ENCODE data around the gene NR5A1. TPM values are rescaled to one million over a fixed set of nuclear protein-coding genes. Genes with fewer than 3 reads are reported as not detected.
A peak's percentile ranks its signal among the peaks of the same experiment; 100 is the strongest.

NR5A1 gene
- total RNA-seq, 1 donor from 2014 or later, result 1.0 TPM

DNA sequence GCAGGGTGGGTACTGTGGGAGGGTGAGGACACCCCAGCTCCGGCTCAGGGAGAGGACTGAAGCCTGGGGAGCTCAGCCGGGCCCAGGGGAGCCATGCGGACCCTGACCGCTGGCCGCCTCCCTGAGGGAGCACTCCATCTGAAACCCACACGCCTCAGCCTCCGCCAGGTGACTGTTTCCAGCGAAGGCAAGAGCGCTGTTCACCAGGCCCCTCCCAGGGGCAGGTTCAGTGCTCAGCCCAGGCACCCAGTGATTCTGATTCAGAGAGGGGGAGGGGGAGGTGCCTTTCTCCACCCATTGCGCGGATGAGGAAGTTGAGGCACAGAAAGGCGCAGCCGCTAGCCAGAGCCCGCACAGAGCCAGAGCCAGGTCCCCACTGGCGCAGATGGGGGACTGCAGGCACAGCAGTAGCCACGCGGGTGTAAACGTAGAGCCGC is 30.0 kb downstream of the NR5A1 start:
- peaks cover 9% of the 10 kb centered on the region for H3K27me3 Mint-ChIP-seq (ENCODE audit: insufficient read depth, low read depth)
- Histone ChIP-seq H3K9me3 (ENCODE audit: low read depth) (no peaks in the 10 kb centered on the region), H3K36me3 (no peaks in the 10 kb centered on the region), H3F3A (ENCODE audit: low read depth) (peaks cover 30% of the 10 kb centered on the region), H3K79me2 (ENCODE audit: low read depth) (no peaks in the 10 kb centered on the region), H3K9ac (no peak overlapping the region), H3K27ac (no peak overlapping the region), H4K20me1 (ENCODE audit: low read depth) (no peaks in the 10 kb centered on the region), H3K4me1 (peaks cover 44% of the 10 kb centered on the region), H3K4me2 (peak overlapping the region; percentile 78), H3K27me3 (peaks cover 22% of the 10 kb centered on the region), H3K4me3 (peak overlapping the region; percentile 42), H2AFZ (replicated peaks) (no peak overlapping the region)
- H3K36me3 Mint-ChIP-seq, result no peaks in the 10 kb centered on the region
- peaks cover 27% of the 10 kb centered on the region for H3K4me1 Mint-ChIP-seq
- H3K9me3 Mint-ChIP-seq, result no peaks in the 10 kb centered on the region
- DNase-seq (ENCODE audit: low spot score), result peak; percentile 45
- H3K27ac Mint-ChIP-seq, result no peak overlapping the region
- peak overlapping the region; percentile 66 for H3K4me3 Mint-ChIP-seq
- TF ChIP-seq EZH2phosphoT487 (IDR thresholded peaks at IDR 0.05), result no peak
- TF ChIP-seq, protein P1, sequence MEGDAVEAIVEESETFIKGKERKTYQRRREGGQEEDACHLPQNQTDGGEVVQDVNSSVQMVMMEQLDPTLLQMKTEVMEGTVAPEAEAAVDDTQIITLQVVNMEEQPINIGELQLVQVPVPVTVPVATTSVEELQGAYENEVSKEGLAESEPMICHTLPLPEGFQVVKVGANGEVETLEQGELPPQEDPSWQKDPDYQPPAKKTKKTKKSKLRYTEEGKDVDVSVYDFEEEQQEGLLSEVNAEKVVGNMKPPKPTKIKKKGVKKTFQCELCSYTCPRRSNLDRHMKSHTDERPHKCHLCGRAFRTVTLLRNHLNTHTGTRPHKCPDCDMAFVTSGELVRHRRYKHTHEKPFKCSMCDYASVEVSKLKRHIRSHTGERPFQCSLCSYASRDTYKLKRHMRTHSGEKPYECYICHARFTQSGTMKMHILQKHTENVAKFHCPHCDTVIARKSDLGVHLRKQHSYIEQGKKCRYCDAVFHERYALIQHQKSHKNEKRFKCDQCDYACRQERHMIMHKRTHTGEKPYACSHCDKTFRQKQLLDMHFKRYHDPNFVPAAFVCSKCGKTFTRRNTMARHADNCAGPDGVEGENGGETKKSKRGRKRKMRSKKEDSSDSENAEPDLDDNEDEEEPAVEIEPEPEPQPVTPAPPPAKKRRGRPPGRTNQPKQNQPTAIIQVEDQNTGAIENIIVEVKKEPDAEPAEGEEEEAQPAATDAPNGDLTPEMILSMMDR (IDR thresholded peaks at IDR 0.05), result no peak
- TF ChIP-seq EZH2 (IDR thresholded peaks at IDR 0.05), result no peak

DNA sequence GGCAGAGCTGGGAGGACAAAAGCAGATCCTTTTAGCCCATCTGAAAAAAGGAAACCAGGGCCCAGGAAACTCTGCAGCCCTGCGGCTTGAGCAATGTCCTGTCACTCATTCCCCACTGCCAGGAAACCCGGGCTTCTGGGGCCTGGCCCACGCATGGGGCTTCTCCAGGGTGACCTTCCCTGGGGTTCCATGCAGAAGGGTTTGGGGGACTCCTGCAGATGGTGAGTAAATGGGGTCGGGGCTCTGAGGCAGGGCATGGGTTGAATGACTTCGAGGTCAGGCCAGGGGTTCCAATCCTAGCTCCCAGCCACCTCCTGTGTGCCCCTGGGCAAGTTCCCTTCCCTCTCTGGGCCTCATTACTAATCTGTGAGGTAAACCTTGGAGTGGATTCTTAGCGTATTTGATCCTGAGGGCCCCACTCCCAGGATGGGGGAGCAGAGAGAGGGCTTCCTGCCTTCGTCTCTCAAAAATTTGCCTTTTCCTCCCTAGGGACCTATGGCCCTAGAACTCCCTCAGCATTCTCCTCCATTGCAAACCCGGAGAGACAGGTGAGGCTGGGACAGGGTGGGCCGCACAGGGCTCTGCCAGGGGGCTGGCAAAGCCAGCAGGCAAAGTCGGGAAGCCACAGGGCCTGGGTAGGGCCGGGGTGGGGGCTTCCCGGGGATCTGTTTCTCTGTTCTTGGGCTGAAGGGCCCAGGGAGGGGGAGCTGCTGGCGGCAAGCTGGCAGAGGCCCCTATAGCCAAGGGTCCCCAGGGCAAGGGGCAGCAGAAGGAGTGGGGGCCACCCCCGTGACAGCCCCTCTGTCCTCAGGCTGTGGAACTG is 31.1 kb downstream of the NR5A1 start:
- peaks cover 24% of the 10 kb centered on the region for H3K4me1 Mint-ChIP-seq
- H3K9ac ChIP-seq, result no peak overlapping the region
- H3K9me3 ChIP-seq (ENCODE audit: low read depth), result no peaks in the 10 kb centered on the region
- H2AFZ ChIP-seq (replicated peaks), result no peak overlapping the region
- H3F3A ChIP-seq (ENCODE audit: low read depth), result peaks cover 23% of the 10 kb centered on the region
- H3K27ac Mint-ChIP-seq, result no peak overlapping the region
- peaks cover 9% of the 10 kb centered on the region for H3K27me3 Mint-ChIP-seq (ENCODE audit: insufficient read depth, low read depth)
- H3K27ac ChIP-seq, result no peak overlapping the region
- H3K4me1 ChIP-seq, result peaks cover 35% of the 10 kb centered on the region
- no peaks in the 10 kb centered on the region for H3K9me3 Mint-ChIP-seq
- H4K20me1 ChIP-seq (ENCODE audit: low read depth), result no peaks in the 10 kb centered on the region
- TF ChIP-seq EZH2phosphoT487 (IDR thresholded peaks at IDR 0.05) (no peak), EZH2 (IDR thresholded peaks at IDR 0.05) (no peak)
- TF ChIP-seq, protein P1 (IDR thresholded peaks at IDR 0.05), result no peak
- no peak overlapping the region for H3K4me3 ChIP-seq
- peaks cover 22% of the 10 kb centered on the region for H3K27me3 ChIP-seq
- no peaks in the 10 kb centered on the region for H3K36me3 ChIP-seq
- no peak for DNase-seq (ENCODE audit: low spot score)
- H3K36me3 Mint-ChIP-seq, result no peaks in the 10 kb centered on the region
- no peaks in the 10 kb centered on the region for H3K79me2 ChIP-seq (ENCODE audit: low read depth)
- peak overlapping the region; percentile 78 for H3K4me2 ChIP-seq
- H3K4me3 Mint-ChIP-seq, result no peak overlapping the region

DNA sequence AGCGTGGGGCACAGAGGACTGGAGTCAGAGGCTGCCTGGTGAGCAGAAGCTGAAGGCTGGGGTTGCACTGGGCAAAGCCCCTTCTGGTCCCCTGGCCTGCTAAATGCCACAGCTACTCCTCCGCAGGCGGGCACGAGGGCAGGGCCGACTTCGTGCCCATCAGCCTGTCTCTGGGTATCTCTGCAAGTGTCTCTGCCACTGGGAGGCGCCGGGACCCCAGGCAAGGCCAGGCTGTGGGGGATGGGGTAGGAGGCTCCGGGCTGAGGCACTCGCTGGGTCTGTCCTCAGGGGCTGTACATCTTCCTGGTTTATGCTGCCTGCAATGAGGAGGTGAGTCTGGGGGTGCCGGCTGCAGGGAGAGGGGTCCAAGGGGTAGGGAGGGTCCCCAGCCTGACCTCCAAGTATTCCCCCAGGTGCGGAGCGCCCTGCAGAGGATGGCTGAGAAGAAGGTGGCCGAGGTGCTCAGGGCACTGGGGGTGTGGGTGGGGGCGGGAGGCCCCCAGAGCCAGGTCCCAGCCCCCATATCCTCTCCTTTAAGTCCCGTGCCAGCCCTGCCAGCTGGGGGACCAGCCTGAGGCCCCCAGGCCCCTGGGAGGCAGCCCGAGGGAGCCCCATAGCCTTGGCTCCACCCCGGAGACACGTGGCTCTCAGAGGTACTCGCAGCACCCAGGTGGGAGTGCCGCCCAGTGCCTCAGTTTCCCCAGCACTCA is 31.9 kb downstream of the NR5A1 start:
- no peak overlapping the region for H3K4me3 Mint-ChIP-seq

More for the DNA sequence above, 31.9 kb downstream of the NR5A1 start:
- no peak for TF ChIP-seq EZH2phosphoT487 (IDR thresholded peaks at IDR 0.05)
- TF ChIP-seq, protein P1 (IDR thresholded peaks at IDR 0.05), result peak; percentile 34
- no peaks in the 10 kb centered on the region for H3K36me3 Mint-ChIP-seq
- peaks cover 23% of the 10 kb centered on the region for H3F3A ChIP-seq (ENCODE audit: low read depth)
- peaks cover 22% of the 10 kb centered on the region for H3K27me3 ChIP-seq
- no peaks in the 10 kb centered on the region for H3K9me3 ChIP-seq (ENCODE audit: low read depth)
- no peak overlapping the region for H3K27ac Mint-ChIP-seq
- H3K27ac ChIP-seq, result no peak overlapping the region
- no peak overlapping the region for H3K4me2 ChIP-seq
- no peaks in the 10 kb centered on the region for H3K79me2 ChIP-seq (ENCODE audit: low read depth)
- H3K9ac ChIP-seq, result no peak overlapping the region
- peaks cover 7% of the 10 kb centered on the region for H3K27me3 Mint-ChIP-seq (ENCODE audit: insufficient read depth, low read depth)
- no peaks in the 10 kb centered on the region for H4K20me1 ChIP-seq (ENCODE audit: low read depth)
- H3K4me1 Mint-ChIP-seq, result peaks cover 21% of the 10 kb centered on the region
- peak; percentile 50 for DNase-seq (ENCODE audit: low spot score)
- no peak overlapping the region for H2AFZ ChIP-seq (replicated peaks)
- no peaks in the 10 kb centered on the region for H3K36me3 ChIP-seq
- no peaks in the 10 kb centered on the region for H3K9me3 Mint-ChIP-seq
- peaks cover 35% of the 10 kb centered on the region for H3K4me1 ChIP-seq
- no peak overlapping the region for H3K4me3 ChIP-seq
